Activated naive CD8-positive, alpha-beta T cell (primary cell): Measurements from ENCODE around the gene CNGA2.

Experiments
- H3K27ac Mint-ChIP-seq: one replicate; pipeline ENCODE4 v1.8.0; 2021; ENCODE audit warnings: mixed read lengths
- H3K27me3 Mint-ChIP-seq: one replicate; pipeline ENCODE4 v1.8.0; 2021; ENCODE audit warnings: mixed read lengths
- H3K36me3 Mint-ChIP-seq: one replicate; pipeline ENCODE4 v1.8.0; 2021; ENCODE audit warnings: mixed read lengths
- H3K4me1 Mint-ChIP-seq: one replicate; pipeline ENCODE4 v1.8.0; 2021; ENCODE audit warnings: low read depth, mixed read lengths
- H3K4me3 Mint-ChIP-seq: one replicate; pipeline ENCODE4 v1.8.0; 2021; ENCODE audit warnings: mild to moderate bottlenecking, mixed read lengths
- H3K9me3 Mint-ChIP-seq: one replicate; pipeline ENCODE4 v1.8.0; 2021; ENCODE audit warnings: low read depth, mixed read lengths

The CNGA2 gene

DNA sequence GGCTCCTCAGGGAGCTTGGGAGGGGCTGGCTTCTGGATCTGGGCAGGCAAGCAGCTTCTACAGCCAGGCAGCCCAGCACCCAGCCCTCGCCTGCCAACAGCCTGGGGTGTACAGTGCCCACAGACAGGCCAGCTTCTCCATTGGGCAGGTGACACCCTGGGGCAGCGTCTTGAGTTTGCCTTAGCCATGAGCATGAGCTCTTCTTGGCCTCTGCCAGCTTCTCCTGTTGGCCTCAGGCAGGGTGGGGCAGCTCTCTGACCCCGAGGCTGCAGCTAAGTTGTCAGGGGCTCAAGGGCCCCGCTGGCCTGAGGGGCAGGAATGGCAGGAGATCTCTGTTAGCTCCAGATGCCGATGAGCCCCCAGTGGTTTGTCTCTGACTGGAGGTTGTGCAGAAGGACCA is 7.8 kb upstream of the CNGA2 start:
- no peaks in the 10 kb centered on the region for H3K4me1 Mint-ChIP-seq
- no peak overlapping the region for H3K27ac Mint-ChIP-seq
- no peaks in the 10 kb centered on the region for H3K9me3 Mint-ChIP-seq
- no peak overlapping the region for H3K4me3 Mint-ChIP-seq
- H3K36me3 Mint-ChIP-seq = no peaks in the 10 kb centered on the region
- H3K27me3 Mint-ChIP-seq = peaks cover 2% of the 10 kb centered on the region

DNA sequence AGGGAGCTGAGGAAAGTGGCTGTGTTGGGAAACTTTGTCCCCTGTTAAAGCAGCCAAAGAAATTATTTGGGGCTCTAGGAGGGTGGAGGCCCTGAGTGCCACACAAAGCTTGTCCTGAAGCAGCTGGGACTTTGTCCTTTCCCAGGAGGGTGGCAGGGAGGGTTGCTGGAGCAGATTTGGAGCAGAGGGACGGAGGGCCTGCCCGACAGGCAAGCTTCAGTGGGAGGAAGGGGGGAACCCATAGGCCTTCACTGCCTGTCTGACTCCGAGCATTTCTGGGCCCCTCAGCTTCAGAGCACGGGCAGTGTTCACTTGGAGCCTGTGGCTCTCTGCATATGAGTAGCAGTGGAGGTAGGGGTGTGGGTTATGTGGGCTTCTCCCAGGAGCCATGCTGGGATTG is 7.2 kb upstream of the CNGA2 start:
- Mint-ChIP-seq H3K4me1 (no peaks in the 10 kb centered on the region), H3K36me3 (no peaks in the 10 kb centered on the region), H3K27me3 (peaks cover 2% of the 10 kb centered on the region), H3K27ac (no peak overlapping the region), H3K4me3 (no peak overlapping the region), H3K9me3 (no peaks in the 10 kb centered on the region)

DNA sequence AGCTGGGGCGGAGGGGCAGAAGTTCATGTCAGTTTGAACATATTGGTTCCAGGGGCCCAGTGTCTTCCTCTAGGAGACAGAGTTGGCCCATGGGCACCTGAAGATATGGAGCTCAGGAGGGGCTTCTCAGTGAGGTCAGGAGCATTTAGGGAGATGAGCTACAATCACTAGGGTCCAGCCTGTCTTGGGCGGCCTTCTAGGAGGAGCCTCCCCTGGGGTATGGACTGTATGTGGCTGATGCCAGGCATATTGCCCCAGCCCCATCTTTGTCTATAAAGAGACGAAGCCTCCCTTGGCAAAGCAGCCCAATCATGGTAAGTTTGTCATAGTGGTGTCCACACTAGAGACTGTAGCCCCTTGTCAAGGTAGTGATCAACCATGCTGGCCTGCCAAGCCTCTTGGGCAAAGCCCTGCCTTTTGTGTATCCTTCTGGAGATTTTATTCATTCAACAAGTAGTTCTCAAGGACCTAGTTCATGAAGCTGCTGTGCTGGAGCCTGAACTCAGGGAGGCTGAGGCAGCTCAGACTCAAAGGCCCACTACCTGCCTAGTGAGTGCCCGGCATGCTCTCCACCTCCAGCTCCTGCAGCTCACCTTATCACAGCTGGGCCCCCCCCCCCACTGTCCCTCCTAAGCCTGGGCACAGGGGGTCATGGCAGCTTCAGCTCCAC is 5.4 kb upstream of the CNGA2 start:
- Mint-ChIP-seq H3K9me3 (no peaks in the 10 kb centered on the region), H3K4me3 (no peak overlapping the region)

DNA sequence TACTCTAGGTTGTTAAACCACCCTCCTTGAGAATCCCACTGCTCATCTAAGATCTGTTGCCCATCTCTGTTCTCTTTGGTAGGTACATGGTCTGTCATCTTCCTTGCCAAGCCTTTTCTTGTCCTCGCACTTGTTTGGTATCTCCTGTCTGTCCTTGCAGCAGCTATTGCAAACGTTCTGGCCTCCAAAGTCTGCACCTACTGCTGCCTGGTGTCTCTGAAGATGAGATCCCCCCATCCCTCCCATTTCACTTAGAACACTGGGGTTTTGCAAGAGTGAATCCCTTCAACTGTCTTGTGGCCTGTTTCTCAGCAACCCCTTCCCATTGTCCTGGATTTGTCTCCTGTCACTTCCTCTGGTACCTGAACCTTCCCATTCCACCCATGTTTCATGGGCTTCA is 673 bp downstream of the CNGA2 start:
- no peaks in the 10 kb centered on the region for H3K4me1 Mint-ChIP-seq
- H3K27me3 Mint-ChIP-seq = peaks cover 4% of the 10 kb centered on the region
- H3K9me3 Mint-ChIP-seq = no peaks in the 10 kb centered on the region

More for the DNA sequence above, 5.4 kb upstream of the CNGA2 start:
- H3K36me3 Mint-ChIP-seq = no peaks in the 10 kb centered on the region
- H3K27ac Mint-ChIP-seq = no peak overlapping the region
- no peaks in the 10 kb centered on the region for H3K4me1 Mint-ChIP-seq
- H3K27me3 Mint-ChIP-seq = peaks cover 2% of the 10 kb centered on the region

DNA sequence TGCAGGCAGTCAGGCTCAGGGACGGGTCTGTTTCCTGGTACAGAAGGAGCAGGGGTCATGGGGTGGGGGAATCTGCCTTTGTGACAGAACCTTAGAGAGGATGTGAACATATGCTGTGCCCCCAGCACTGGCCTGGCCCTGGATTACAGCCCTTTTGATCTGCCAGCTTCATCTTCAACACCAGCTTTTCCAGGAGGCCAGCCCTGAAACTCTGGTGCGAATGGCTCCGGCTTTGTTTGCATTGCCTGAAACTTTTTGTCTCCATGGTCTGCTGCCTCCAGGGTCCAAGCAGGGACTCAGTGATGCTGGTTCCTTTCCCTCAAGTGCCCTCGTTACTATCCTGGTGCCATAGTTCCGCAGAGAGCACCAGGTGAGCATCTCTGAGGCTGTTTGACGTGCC is 2.1 kb downstream of the CNGA2 start:
- Mint-ChIP-seq H3K4me3 (no peak overlapping the region), H3K27me3 (peaks cover 4% of the 10 kb centered on the region), H3K36me3 (no peaks in the 10 kb centered on the region), H3K9me3 (no peaks in the 10 kb centered on the region), H3K4me1 (no peaks in the 10 kb centered on the region), H3K27ac (no peak overlapping the region)

More for the DNA sequence above, 673 bp downstream of the CNGA2 start:
- no peak overlapping the region for H3K4me3 Mint-ChIP-seq
- no peak overlapping the region for H3K27ac Mint-ChIP-seq
- H3K36me3 Mint-ChIP-seq = no peaks in the 10 kb centered on the region

DNA sequence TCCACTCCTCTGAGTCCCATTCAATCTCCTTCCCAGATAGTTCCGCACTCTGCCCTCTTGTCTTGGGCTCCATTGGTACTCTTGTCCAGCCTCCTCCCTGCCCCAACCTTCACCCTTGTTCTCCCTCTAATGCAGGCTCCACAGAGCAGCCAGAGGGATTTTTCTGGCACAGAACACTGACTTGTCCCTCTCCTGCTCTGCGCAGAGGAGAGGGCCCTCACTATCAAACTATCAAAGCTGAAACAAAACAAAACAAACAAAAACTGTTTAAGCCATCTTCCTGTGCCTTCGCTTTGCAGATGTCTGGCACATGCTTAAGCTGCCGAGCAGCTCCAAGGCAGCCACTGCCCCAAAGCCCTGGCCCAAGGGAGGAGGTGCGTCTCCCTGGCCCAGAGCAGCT is 2.9 kb downstream of the CNGA2 start:
- Mint-ChIP-seq H3K27ac (no peak overlapping the region), H3K27me3 (peaks cover 4% of the 10 kb centered on the region), H3K4me3 (no peak overlapping the region), H3K9me3 (no peaks in the 10 kb centered on the region), H3K4me1 (no peaks in the 10 kb centered on the region), H3K36me3 (no peaks in the 10 kb centered on the region)

DNA sequence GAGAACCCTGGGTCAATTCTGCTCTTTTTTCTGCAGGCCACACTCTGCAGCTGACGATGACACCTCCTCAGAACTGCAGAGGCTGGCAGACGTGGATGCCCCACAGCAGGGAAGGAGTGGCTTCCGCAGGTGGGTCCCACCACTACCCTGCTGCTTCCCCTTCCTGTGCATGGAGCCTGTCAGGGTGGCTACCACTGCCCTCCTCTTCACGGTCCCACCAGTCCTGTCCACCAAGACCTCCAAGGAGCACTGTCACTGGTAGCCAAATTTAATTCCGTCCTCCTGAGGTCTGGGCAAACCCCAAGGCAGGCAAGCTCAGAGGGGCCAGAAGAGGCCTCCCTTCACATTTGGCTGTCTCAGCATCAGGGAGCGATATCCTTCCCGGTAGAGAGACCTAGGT is 4.2 kb downstream of the CNGA2 start:
- no peak overlapping the region for H3K4me3 Mint-ChIP-seq
- H3K27me3 Mint-ChIP-seq = peaks cover 4% of the 10 kb centered on the region
- H3K9me3 Mint-ChIP-seq = no peaks in the 10 kb centered on the region
- H3K27ac Mint-ChIP-seq = no peak overlapping the region
- H3K4me1 Mint-ChIP-seq = no peaks in the 10 kb centered on the region
- no peaks in the 10 kb centered on the region for H3K36me3 Mint-ChIP-seq

DNA sequence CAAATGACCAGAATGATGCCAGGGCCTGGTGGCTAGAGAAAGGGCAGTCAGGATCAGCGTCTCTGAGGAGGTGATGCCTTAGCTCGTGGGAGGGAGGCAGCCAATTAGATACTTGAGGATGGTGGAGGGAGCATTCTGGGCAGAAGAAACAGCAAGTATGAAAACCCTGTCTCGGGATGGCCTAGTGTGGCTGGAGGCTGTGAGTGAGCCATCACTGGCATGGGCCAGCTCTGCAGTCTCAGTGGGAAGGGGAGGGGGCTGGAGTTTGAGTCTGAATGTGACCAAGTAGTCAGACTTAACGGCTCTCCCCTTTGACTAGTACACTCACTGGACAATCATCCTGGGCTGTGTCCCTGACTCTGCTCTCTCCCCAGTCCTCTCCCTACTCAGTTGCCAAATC is 7.1 kb downstream of the CNGA2 start:
- H3K4me1 Mint-ChIP-seq = no peaks in the 10 kb centered on the region
- no peaks in the 10 kb centered on the region for H3K36me3 Mint-ChIP-seq
- H3K9me3 Mint-ChIP-seq = no peaks in the 10 kb centered on the region
- no peak overlapping the region for H3K27ac Mint-ChIP-seq
- H3K27me3 Mint-ChIP-seq = no peaks in the 10 kb centered on the region
- H3K4me3 Mint-ChIP-seq = no peak overlapping the region

DNA sequence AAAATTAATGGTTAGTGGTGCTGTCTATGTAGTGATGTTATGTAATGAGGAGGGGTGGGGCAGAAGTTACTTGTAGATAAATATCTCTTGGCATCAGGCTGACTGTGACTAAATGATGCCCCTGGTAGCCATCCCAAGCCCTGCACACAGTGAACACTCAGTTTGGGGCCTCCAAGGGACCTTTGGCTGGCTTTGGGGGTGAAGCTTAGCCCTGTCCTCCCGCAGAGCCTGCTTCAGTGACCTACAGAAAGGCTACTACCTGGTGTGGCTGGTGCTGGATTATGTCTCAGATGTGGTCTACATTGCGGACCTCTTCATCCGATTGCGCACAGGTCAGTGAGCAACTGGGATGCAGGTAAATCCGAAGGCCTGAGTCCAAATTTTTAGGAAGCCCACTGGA is 7.8 kb downstream of the CNGA2 start:
- Mint-ChIP-seq H3K4me3 (no peak overlapping the region), H3K27ac (no peak overlapping the region), H3K9me3 (no peaks in the 10 kb centered on the region), H3K4me1 (no peaks in the 10 kb centered on the region), H3K36me3 (no peaks in the 10 kb centered on the region), H3K27me3 (no peaks in the 10 kb centered on the region)

DNA sequence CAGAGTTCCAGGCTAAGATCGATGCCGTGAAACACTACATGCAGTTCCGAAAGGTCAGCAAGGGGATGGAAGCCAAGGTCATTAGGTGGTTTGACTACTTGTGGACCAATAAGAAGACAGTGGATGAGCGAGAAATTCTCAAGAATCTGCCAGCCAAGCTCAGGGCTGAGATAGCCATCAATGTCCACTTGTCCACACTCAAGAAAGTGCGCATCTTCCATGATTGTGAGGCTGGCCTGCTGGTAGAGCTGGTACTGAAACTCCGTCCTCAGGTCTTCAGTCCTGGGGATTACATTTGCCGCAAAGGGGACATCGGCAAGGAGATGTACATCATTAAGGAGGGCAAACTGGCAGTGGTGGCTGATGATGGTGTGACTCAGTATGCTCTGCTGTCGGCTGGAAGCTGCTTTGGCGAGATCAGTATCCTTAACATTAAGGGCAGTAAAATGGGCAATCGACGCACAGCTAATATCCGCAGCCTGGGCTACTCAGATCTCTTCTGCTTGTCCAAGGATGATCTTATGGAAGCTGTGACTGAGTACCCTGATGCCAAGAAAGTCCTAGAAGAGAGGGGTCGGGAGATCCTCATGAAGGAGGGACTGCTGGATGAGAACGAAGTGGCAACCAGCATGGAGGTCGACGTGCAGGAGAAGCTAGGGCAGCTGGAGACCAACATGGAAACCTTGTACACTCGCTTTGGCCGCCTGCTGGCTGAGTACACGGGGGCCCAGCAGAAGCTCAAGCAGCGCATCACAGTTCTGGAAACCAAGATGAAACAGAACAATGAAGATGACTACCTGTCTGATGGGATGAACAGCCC is 9.3 kb downstream of the CNGA2 start:
- Mint-ChIP-seq H3K27me3 (no peaks in the 10 kb centered on the region), H3K4me1 (no peaks in the 10 kb centered on the region), H3K27ac (no peak overlapping the region), H3K9me3 (no peaks in the 10 kb centered on the region), H3K36me3 (no peaks in the 10 kb centered on the region), H3K4me3 (no peak overlapping the region)

DNA sequence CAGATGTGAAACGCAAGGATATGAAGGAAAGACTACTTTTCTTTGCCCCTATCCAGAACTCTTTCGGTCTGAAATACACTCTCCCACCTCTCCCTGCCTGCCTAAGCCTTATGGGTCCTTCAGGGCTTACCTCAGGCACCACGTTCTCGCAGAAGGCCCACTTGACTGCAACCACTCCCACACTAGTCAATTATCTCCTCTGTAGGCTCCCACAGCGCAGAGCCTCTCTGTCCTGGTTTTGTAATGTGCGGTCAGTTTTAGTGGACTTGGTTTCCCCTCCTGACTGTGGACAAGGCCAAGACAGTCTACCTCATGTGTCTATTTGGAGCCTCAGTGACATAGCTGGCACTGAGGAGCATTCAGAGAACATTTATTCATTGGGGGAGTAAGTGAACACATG is 11.1 kb downstream of the CNGA2 start:
- H3K4me1 Mint-ChIP-seq = no peaks in the 10 kb centered on the region
- H3K36me3 Mint-ChIP-seq = no peaks in the 10 kb centered on the region
- no peaks in the 10 kb centered on the region for H3K9me3 Mint-ChIP-seq
- no peak overlapping the region for H3K4me3 Mint-ChIP-seq
- H3K27me3 Mint-ChIP-seq = peaks cover 2% of the 10 kb centered on the region
- no peak overlapping the region for H3K27ac Mint-ChIP-seq

DNA sequence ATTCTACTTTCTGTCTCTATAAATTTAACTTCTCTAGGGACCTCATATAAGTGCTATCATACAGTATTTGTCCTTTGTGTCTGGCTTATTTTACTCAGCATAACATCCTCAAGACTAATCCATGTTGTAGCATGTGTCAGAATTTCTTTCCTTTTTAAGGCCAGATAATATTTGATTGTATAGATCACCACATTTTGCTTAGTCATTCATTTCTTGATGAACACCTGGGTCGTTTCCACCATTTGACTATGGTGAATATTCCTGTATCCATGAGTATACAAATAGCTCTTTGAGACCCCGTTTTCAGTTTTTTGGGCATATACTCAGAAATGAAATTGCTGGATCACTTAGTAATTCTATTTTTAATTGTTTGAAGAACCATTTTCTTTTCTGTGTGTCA is 12.0 kb downstream of the CNGA2 start:
- H3K9me3 Mint-ChIP-seq = no peaks in the 10 kb centered on the region
- no peaks in the 10 kb centered on the region for H3K36me3 Mint-ChIP-seq
- H3K27ac Mint-ChIP-seq = no peak overlapping the region
- H3K4me1 Mint-ChIP-seq = no peaks in the 10 kb centered on the region
- H3K27me3 Mint-ChIP-seq = peaks cover 2% of the 10 kb centered on the region
- H3K4me3 Mint-ChIP-seq = no peak overlapping the region

DNA sequence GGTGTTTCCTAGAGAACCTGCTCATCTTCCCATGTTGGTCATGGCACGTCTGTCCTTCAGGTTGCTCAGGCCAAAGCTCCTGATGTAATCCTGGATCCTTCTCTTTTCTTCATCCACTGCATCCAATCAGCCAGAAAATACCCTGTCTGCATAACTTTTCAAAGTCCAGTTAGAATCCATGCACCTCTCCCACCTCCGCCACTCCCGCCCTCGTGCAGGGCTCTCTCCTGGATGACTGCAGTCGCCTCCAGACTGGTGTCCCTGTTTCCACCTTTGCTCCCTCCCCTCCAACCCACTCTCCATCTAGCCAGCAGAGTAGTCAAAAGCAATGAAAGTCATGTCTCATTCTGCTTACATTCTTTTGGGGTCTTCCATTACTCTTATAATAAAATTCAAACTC is 16.0 kb downstream of the CNGA2 start:
- H3K9me3 Mint-ChIP-seq = no peaks in the 10 kb centered on the region
- no peaks in the 10 kb centered on the region for H3K4me1 Mint-ChIP-seq
- no peak overlapping the region for H3K4me3 Mint-ChIP-seq
- no peak overlapping the region for H3K27ac Mint-ChIP-seq
- no peaks in the 10 kb centered on the region for H3K36me3 Mint-ChIP-seq
- peaks cover 2% of the 10 kb centered on the region for H3K27me3 Mint-ChIP-seq

DNA sequence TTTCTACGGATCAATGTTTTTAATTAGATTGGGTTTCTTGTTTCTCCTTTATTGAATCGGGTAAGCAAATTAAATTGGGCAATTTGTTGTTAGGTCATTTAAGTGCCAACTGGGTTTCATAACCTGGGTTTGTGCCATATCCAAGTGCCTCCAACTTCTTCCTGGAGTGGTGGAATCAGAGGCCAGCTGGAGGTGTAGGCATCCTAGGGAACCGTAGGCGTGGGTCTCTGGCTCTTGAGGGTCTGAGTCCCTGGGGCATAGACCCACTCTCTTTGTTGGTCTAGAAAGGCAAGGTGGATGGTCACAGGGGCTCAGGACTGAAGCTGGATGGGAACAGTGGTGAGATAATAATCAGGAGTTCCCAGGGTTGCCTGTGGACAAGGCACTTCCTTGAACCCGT is 18.3 kb downstream of the CNGA2 start:
- H3K36me3 Mint-ChIP-seq = no peaks in the 10 kb centered on the region
- no peak overlapping the region for H3K4me3 Mint-ChIP-seq
- H3K27me3 Mint-ChIP-seq = peaks cover 2% of the 10 kb centered on the region
- no peaks in the 10 kb centered on the region for H3K4me1 Mint-ChIP-seq
- H3K9me3 Mint-ChIP-seq = no peaks in the 10 kb centered on the region
- H3K27ac Mint-ChIP-seq = no peak overlapping the region

DNA sequence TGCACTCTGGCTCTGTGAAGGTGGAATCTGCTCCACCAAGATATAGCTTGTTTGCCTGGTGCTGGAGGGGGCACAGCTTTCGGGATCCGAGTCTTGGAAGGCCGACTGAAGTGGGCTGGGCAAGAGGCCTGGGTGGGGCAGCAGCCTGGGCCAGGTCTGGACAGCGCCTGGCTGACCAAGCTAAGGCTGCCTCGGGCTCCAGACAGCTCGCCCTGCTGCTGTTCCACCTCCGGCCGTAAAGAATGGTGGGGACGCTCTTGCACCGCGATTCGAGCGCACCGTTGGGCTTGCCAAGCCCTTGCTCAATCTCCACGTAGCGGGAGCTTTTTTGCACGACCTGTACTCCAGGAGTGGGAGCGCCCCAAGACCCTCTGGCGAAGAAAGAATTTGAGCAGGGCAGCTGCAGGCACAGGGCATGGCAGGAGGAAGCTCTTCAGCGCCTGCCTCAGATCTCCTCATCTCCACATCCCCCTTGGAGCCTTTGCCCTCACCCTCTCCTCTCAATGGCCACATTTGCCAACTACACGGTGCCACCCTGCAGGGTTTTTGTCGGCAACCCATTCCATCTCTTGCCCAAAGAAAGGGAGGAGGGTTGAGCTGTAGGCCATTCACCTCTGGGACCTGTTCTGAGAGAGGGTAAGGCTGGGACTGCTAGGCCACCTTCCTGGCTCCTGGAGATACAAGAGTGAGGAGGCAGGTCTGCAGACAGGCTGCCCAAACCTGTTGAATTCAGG is 18.9 kb downstream of the CNGA2 start:
- H3K27ac Mint-ChIP-seq = no peak overlapping the region
- H3K4me3 Mint-ChIP-seq = no peak overlapping the region
- no peaks in the 10 kb centered on the region for H3K4me1 Mint-ChIP-seq
- peaks cover 2% of the 10 kb centered on the region for H3K27me3 Mint-ChIP-seq
- no peaks in the 10 kb centered on the region for H3K36me3 Mint-ChIP-seq
- no peaks in the 10 kb centered on the region for H3K9me3 Mint-ChIP-seq
